AG09309 (cell line): Measurements from ENCODE around the gene ZBP1.
A peak's percentile ranks its signal among the peaks of the same experiment; 100 is the strongest.

ENCODE experiments used
- DNase-seq: peaks from one replicate; pipeline ENCODE4 v3.0.0-alpha.2; 2010; ENCODE audit warnings: low read depth
- H3K4me3 ChIP-seq: 2 replicates; pipeline ENCODE4 v1.5.1; 2011; ENCODE audit warnings: mild to moderate bottlenecking, low read depth, low read length, moderate library complexity; ENCODE audit not compliant: control insufficient read depth
- CTCF ChIP-seq: IDR thresholded peaks from 2 replicates; pipeline ENCODE4 v1.5.1; 2011; ENCODE audit warnings: mild to moderate bottlenecking, low read depth, low read length, inconsistent platforms; ENCODE audit not compliant: insufficient read depth, control insufficient read depth; ENCODE audit errors: missing control alignments

The ZBP1 gene

GRCh38 chr20:57654363-57654997 lies 34.3 kb upstream of the ZBP1 start:
- no peak for DNase-seq
- peak; percentile 89 for TF ChIP-seq CTCF
- H3K4me3 ChIP-seq, result no peak overlapping the region

GRCh38 chr20:57653910-57654309 lies 33.7 kb upstream of the ZBP1 start:
- TF ChIP-seq CTCF, result no peak
- H3K4me3 ChIP-seq, result no peak overlapping the region
- DNase-seq, result no peak

- no peak for TF ChIP-seq CTCF
- no peak for DNase-seq
- H3K4me3 ChIP-seq, result no peak overlapping the region
Measured at GRCh38 chr20:57653546-57653900, 33.3 kb upstream of the ZBP1 start.

GRCh38 chr20:57652606-57653545 lies 32.6 kb upstream of the ZBP1 start:
- no peak overlapping the region for H3K4me3 ChIP-seq
- no peak for TF ChIP-seq CTCF
- DNase-seq, result no peak

GRCh38 chr20:57651881-57652605 lies 31.8 kb upstream of the ZBP1 start:
- no peak for DNase-seq
- H3K4me3 ChIP-seq, result no peak overlapping the region
- no peak for TF ChIP-seq CTCF

GRCh38 chr20:57650756-57651483 lies 30.7 kb upstream of the ZBP1 start:
- H3K4me3 ChIP-seq, result no peak overlapping the region
- DNase-seq, result no peak
- no peak for TF ChIP-seq CTCF
